Psoas muscle (tissue), 8 donors: Measurements from ENCODE around the gene KAT2A. TPM values are rescaled to one million over a fixed set of nuclear protein-coding genes. Genes with fewer than 3 reads are reported as not detected.
A peak's percentile ranks its signal among the peaks of the same experiment; 100 is the strongest.

Experiments
- ATAC-seq, 4 donors: fragments of 200-7000 bp; cut with Tn5 transposase; one replicate each; pipeline ENCODE4 v1.9.1; 2020; ENCODE audit warnings: moderate library complexity in 3 of 4, mild to moderate bottlenecking in 2 of 4
- DNase-seq, 2 donors: peaks; one replicate each; pipeline ENCODE4 v3.0.0-alpha.2; 2020
- H3K27ac ChIP-seq: fragments of 200-600 bp; one replicate; pipeline ENCODE4 v1.8.0; 2022
- H3K27me3 ChIP-seq, 3 donors: fragments of 200-600 bp in 1 of 3; one replicate each; pipeline versions ENCODE4 v1.6.1 to v1.8.0; 2013 to 2022; ENCODE audit warnings: low read length in 2 of 3, mild to moderate bottlenecking in 2 of 3, moderate library complexity in 1 of 3; ENCODE audit not compliant: insufficient read depth in 3 of 3
- H3K36me3 ChIP-seq, 2 donors: fragments of 200-600 bp in 1 of 2; one replicate each; pipeline versions ENCODE4 v1.6.1 to v1.8.0; 2013 to 2022; ENCODE audit warnings: low read depth in 1 of 2, mild to moderate bottlenecking in 1 of 2, moderate library complexity in 1 of 2; ENCODE audit not compliant: insufficient read depth in 1 of 2
- H3K4me1 ChIP-seq: fragments of 200-600 bp; one replicate; pipeline ENCODE4 v1.8.0; 2022
- H3K4me3 ChIP-seq: fragments of 200-600 bp; one replicate; pipeline ENCODE4 v1.8.0; 2022; ENCODE audit warnings: mild to moderate bottlenecking
- H3K9me3 ChIP-seq: fragments of 200-600 bp; one replicate; pipeline ENCODE4 v1.8.0; 2022
- WGBS, 3 donors: extraction: QIAGEN DNeasy Blood & Tissue Kit; methylation state at CpG; one replicate each; pipeline versions ENCODE4 v1.1.6 to v1.1.7; 2013; 5-methylcytosine and 5-hydroxymethylcytosine counted together
- intact Hi-C, 2 donors: fragments of 100-400 bp; cut with DNase I; formaldehyde crosslinking; loops; one replicate each; pipeline versions ENCODE4 v1.11.0 to v1.14.2; 2022
- polyA plus RNA-seq, 3 donors: library from polyadenylated mRNA; stranded (reverse); fragments of 200-250 nt; gene quantifications; one replicate each; pipeline ENCODE4 v1.2.3, GENCODE V29; 2013
- total RNA-seq, 4 donors: library from RNA; stranded (reverse); fragmentation: NEBNext Ultra II Directional in 2 of 4; extraction: Animal tissue kit (Norgen Biotek cat#: 25700) in 2 of 4; gene quantifications; one replicate each; pipeline versions ENCODE4 v1.2.1 to v1.2.4, GENCODE V29; 2021 to 2023
- TF ChIP-seq, protein P1 (sequence below): fragments of 200-600 bp; IDR thresholded peaks from one replicate; pipeline ENCODE4 v1.8.0; 2022; ENCODE audit warnings: antibody characterized with exemption
- donor health status: healthy with polysubstance abuse.
- donor health status: DM: no; HTN: no; CAD: no; lungs with moderate emphysema.
- donor health status: Bipolar disorder and iron deficiency.
- donor health status: healthy.
- donor health status: DM: yes; HTN: yes; CAD: no.
- donor health status: DM: no; HTN: no; CAD: no.
- donor health status: DM: no; HTN: no; CAD: no.
- donor health status: DM: yes; HTN: yes; CAD: no.

The KAT2A gene
- total and polyA plus RNA-seq, 7 donors = 12.3 to 35.3 (median 20.9) TPM

DNA sequence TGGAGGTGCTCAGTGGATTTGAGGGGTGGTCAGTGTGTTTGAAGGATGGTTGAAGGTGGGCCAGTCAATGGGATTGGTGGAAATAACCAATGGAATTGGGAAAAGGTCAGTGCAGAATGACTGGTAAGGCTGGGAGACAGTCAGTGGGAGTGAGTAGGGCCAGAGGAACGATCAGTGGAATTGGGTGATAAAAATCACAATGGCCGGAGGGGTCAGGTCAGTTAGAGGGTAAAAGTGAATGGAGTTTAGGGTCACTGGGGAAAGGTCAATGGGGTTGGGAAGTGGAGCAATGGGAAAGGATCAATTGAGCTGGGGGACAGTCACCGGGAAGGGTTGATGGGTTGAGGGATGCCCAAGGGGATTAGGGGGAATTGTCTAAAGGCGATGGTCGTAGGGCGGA is 44.6 kb upstream of the KAT2A start:
- ATAC-seq (no peak), DNase-seq (no peak)
- H3K9me3 ChIP-seq = no peaks in the 10 kb centered on the region
- no peaks in the 10 kb centered on the region for H3K36me3 ChIP-seq
- H3K4me1 ChIP-seq = no peaks in the 10 kb centered on the region
- H3K27me3 ChIP-seq = no peaks in the 10 kb centered on the region
- no peak overlapping the region for H3K4me3 ChIP-seq
- H3K27ac ChIP-seq = no peak overlapping the region
- 79 to 81% (median 79%) methylated on average over 6 of the region's 6 CpGs for WGBS, 3 donors
- intact Hi-C loops = no loop called here
- TF ChIP-seq, protein P1, sequence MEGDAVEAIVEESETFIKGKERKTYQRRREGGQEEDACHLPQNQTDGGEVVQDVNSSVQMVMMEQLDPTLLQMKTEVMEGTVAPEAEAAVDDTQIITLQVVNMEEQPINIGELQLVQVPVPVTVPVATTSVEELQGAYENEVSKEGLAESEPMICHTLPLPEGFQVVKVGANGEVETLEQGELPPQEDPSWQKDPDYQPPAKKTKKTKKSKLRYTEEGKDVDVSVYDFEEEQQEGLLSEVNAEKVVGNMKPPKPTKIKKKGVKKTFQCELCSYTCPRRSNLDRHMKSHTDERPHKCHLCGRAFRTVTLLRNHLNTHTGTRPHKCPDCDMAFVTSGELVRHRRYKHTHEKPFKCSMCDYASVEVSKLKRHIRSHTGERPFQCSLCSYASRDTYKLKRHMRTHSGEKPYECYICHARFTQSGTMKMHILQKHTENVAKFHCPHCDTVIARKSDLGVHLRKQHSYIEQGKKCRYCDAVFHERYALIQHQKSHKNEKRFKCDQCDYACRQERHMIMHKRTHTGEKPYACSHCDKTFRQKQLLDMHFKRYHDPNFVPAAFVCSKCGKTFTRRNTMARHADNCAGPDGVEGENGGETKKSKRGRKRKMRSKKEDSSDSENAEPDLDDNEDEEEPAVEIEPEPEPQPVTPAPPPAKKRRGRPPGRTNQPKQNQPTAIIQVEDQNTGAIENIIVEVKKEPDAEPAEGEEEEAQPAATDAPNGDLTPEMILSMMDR = no peak

DNA sequence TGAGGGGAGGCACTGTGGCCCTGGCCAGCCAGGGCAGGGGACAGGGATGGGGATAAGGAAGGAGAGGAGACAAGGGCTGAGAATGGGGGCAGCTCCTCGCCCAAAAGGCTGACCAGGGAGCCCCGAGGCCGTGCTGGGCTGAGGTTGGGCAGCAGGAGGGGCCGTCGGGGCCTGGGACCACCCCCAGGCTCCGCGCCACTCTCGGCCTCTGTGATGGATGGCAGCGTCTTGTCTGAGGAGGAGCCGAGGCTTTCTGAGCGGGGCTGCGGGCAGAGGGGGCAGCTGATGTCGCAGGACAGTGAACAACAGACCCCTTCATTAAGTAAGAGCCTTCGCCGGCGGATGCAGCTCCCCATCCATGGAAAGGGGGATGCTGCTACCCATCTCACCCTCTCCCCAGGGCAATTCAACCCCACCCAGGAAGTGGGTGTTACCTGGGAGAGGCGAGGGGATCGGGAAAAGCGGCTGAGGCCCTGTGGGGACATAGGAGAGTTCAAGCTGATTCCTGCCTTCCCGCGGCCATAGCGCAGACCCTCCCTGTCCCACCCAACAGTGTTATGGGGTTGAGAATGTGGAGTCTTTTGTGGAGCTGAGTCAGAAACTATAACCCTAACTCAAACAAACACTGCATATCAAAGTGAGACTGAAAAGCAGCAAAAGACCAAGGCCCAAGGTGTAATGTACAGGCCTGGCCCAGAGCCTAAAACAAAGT is 42.7 kb upstream of the KAT2A start:
- Histone ChIP-seq H3K27me3 (no peaks in the 10 kb centered on the region), H3K4me3 (no peak overlapping the region), H3K4me1 (no peaks in the 10 kb centered on the region), H3K27ac (no peak overlapping the region), H3K9me3 (no peaks in the 10 kb centered on the region), H3K36me3 (no peaks in the 10 kb centered on the region)
- ATAC-seq (no peak), DNase-seq (no peak)
- intact Hi-C loops = no loop called here
- WGBS, 3 donors = 57 to 61% (median 58%) methylated on average over 22 of the region's 22 CpGs
- TF ChIP-seq, protein P1 = no peak

DNA sequence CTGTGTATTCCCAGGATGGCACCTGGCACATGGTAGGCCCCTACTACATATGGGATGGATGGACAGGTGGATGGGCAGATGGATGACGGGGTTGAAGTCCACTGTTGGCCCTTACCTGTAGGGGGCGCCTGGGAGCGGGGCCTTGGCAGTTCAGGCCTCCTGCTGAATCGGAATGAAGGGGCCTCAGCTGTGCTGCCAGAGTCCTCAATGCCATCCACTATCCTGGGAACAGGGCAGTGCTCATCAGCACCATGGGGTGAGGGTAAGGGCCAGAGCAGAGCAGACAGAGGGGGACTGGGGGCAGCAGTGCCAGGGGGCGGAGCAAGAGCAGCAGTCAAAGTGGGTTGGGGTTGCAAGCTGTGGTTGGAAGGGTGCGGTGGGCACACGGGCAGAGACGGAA is 41.9 kb upstream of the KAT2A start:
- no peaks in the 10 kb centered on the region for H3K27me3 ChIP-seq
- 47 to 51% (median 49%) methylated on average over 8 of the region's 8 CpGs for WGBS, 3 donors
- intact Hi-C loops = no loop called here
- DNase-seq (no peak), ATAC-seq (peak in 2 of 4 donors; percentile 21 to 25)
- H3K9me3 ChIP-seq = no peaks in the 10 kb centered on the region
- H3K36me3 ChIP-seq = no peaks in the 10 kb centered on the region
- TF ChIP-seq, protein P1 = peak; percentile 9
- H3K27ac ChIP-seq = no peak overlapping the region
- H3K4me3 ChIP-seq = no peak overlapping the region
- H3K4me1 ChIP-seq = no peaks in the 10 kb centered on the region

DNA sequence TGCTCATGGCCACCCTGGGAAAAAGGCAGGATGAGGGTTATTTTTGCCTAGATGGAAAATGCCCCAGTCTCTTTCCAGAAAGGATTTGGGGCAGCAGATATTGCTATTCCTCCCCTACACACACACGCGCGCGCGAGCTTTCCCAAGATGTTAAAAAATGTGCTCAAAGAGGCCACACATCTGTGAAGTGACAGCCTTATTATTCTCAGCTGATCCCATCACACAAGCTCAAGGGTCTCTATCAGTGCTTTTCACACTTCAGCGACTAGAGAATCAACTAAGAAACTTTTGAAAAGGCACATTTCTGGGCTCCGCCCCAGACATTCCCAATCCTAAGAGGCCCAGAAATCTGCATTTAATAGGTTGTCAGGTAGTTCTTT is 39.4 kb upstream of the KAT2A start:
- intact Hi-C loops = no loop called here
- H3K27ac ChIP-seq = no peak overlapping the region
- ATAC-seq (no peak), DNase-seq (no peak)
- no peak overlapping the region for H3K4me3 ChIP-seq
- no peaks in the 10 kb centered on the region for H3K36me3 ChIP-seq
- H3K9me3 ChIP-seq = no peaks in the 10 kb centered on the region
- no peaks in the 10 kb centered on the region for H3K27me3 ChIP-seq
- TF ChIP-seq, protein P1 = no peak
- no peaks in the 10 kb centered on the region for H3K4me1 ChIP-seq
- WGBS, 3 donors = 88 to 93% (median 91%) methylated on average over 7 of the region's 7 CpGs
